GM12878 (cell line): ENCODE measurements around the gene NLGN1.

ENCODE experiments used
- BCLAF1 ChIP-seq: fragments of 450-650 bp; IDR thresholded peaks from 2 replicates; pipeline ENCODE4 v1.6.1; 2017; ENCODE audit warnings: antibody characterized with exemption, mild to moderate bottlenecking, moderate library complexity
- NFYA ChIP-seq: IDR thresholded peaks from 2 replicates; pipeline ENCODE4 v1.6.1; 2011; ENCODE audit warnings: low read depth, mild to moderate bottlenecking, low read length, improper control_type of control experiment, borderline replicate concordance
- NRF1 ChIP-seq: conservative IDR thresholded peaks from 2 replicates; pipeline ENCODE4 v1.6.1; 2011; ENCODE audit warnings: mild to moderate bottlenecking, low read depth, low read length, improper control_type of control experiment
- POLR2A ChIP-seq: IDR thresholded peaks from 2 replicates; pipeline ENCODE4 v1.6.1; 2011; ENCODE audit warnings: low read depth, mild to moderate bottlenecking, low read length
- ZNF274 ChIP-seq: IDR thresholded peaks from one replicate; pipeline ENCODE4 v1.8.0; 2011; ENCODE audit not compliant: insufficient read length, insufficient read depth
- ZNF592 ChIP-seq: fragments of 450-650 bp; IDR thresholded peaks from 2 replicates; pipeline ENCODE4 v1.6.1; 2017; ENCODE audit warnings: mild to moderate bottlenecking, moderate library complexity
- TF ChIP-seq, protein P1 (sequence below): fragments of 450-650 bp; conservative IDR thresholded peaks from 2 replicates; pipeline ENCODE4 v1.6.1; 2017; ENCODE audit warnings: mild to moderate bottlenecking, moderate library complexity

DNA sequence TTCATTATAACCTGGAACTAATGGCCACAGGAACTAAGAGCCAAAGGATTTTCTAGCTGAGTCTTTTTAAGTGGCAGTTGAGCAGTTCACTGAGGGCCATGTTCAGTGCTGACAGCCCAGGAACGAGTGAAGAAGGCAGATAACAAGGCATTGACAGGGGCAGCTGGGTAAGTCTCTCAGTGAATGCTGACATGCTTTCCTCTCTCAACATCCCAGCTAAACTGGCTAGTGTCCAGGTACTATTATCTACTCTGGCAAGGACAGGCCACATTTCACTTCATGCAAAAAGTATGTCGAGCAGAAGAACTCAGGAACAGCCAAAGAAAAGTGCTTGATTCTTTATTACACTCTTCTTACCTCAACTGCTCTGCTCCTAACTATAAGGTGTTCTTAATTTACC is 515.9 kb downstream of the NLGN1 start:
- TF ChIP-seq, protein P1, sequence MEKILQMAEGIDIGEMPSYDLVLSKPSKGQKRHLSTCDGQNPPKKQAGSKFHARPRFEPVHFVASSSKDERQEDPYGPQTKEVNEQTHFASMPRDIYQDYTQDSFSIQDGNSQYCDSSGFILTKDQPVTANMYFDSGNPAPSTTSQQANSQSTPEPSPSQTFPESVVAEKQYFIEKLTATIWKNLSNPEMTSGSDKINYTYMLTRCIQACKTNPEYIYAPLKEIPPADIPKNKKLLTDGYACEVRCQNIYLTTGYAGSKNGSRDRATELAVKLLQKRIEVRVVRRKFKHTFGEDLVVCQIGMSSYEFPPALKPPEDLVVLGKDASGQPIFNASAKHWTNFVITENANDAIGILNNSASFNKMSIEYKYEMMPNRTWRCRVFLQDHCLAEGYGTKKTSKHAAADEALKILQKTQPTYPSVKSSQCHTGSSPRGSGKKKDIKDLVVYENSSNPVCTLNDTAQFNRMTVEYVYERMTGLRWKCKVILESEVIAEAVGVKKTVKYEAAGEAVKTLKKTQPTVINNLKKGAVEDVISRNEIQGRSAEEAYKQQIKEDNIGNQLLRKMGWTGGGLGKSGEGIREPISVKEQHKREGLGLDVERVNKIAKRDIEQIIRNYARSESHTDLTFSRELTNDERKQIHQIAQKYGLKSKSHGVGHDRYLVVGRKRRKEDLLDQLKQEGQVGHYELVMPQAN, result no peak
- TF ChIP-seq ZNF592, result no peak
- TF ChIP-seq POLR2A, result no peak
- TF ChIP-seq ZNF274, result no peak
- TF ChIP-seq NRF1, result no peak
- no peak for TF ChIP-seq BCLAF1
- no peak for TF ChIP-seq NFYA
